Fibroblast of pulmonary artery (primary cell): ENCODE results near the gene SNRPF.
A peak's percentile ranks its signal among the peaks of the same experiment; 100 is the strongest.

ENCODE experiments used
- DNase-seq: peaks from one replicate; pipeline ENCODE4 v3.0.0-alpha.2; 2010; ENCODE audit warnings: low read depth
- H3K4me3 ChIP-seq: replicated peaks from 2 replicates; pipeline ENCODE4 v1.5.1; 2011; ENCODE audit warnings: low read depth, mild to moderate bottlenecking, control low read depth, low read length, moderate library complexity
- CTCF ChIP-seq: IDR thresholded peaks from 2 replicates; pipeline ENCODE4 v1.5.1; 2011; ENCODE audit warnings: mild to moderate bottlenecking, control low read depth, low read length, inconsistent platforms; ENCODE audit errors: missing control alignments

SNRPF gene

GRCh38 chr12:95898081-95898480, 39.3 kb downstream of the SNRPF start:
- DNase-seq: no peak
- no peak overlapping the region for H3K4me3 ChIP-seq
- no peak for TF ChIP-seq CTCF

- peak; percentile 79 for DNase-seq
Measured at GRCh38 chr12:95908573-95908972, 49.8 kb downstream of the SNRPF start.

GRCh38 chr12:95909871-95910270, 51.1 kb downstream of the SNRPF start:
- TF ChIP-seq CTCF: no peak
- no peak overlapping the region for H3K4me3 ChIP-seq
- DNase-seq: no peak

More at GRCh38 chr12:95908573-95908972, 49.8 kb downstream of the SNRPF start:
- H3K4me3 ChIP-seq: no peak overlapping the region
- no peak for TF ChIP-seq CTCF
